ENCODE measurements around the gene USP50.
"Not testable (repeated sequence)": the region's sequence is repeated elsewhere in the genome, so short reads cannot be mapped to it uniquely, and the experiment has no call there.

Gene USP50

DNA sequence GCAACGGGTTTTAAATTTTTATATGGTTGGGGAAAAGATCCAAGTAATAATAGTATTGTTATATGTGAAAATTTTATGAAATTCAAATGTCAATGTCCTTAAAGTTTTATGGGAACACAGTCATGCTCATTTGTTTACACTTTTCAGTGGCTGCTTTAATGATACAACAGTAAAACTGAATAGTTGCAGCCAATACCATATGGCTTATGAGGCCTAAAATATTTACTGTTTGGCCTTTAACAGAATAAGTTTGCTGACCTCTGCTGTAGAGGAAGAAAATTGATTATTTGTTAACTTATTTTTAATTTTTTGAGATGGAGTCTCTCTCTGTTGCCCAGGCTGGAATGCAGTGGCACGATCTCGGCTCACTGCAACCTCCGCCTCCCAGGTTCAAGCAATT, 44.7 kb downstream of the USP50 start:
- DNase-seq = no peak

DNA sequence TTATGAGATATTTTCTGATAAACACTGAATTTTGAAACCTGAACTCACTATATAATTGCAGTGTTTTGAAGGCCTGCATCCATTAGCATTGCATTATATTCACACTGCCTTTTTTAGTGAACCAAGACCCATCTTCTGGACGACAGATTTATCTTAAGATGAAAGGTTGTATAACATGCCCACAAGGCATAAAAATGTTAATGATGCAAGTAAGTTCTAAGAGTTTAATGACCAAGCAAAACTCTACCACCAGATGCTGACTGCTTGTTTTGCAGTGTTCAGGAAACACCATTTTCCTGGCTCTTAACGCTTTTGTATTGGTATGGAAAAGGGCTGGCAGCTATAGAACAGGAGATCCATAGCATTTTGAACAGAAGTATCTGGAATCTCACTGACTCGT, 46.1 kb downstream of the USP50 start:
- no peak for DNase-seq

DNA sequence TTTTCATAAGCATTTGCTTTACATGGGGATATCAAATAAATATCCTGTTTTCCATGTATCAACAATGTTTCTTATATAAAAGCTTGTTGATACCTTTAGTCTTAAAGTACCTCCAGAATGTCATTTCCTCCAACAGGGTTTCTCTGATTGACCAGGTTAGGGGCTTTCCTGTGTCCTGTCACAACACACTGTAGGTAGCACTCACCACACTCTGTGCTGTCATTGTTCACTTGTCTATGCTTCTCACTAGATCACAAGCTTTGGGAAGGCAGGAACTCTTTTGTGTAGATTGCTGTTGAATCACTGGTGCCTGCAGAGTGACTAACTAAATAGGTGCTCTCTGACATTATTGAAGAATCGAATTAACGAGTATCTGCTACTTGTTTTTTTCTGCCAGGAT, 49.8 kb downstream of the USP50 start:
- no peak for DNase-seq

DNA sequence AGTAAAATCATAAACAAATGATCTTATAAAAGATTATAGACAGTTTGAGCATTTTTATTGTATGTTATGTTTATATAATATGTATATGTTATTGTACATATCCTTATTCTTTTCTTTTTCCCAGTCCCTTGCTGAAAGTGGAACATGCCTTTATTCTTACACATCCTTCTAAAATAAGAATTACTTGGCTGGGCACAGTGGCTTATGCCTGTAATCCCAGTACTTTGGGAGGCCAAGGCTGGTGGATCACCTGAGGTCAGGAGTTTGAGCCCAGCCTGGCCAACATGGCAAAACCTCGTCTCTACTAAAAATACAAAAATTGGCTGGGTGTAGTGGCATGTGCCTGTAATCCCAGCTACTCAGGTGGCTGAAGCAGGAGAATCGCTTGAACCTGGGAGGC, 51.9 kb downstream of the USP50 start:
- DNase-seq = not testable (repeated sequence)

DNA sequence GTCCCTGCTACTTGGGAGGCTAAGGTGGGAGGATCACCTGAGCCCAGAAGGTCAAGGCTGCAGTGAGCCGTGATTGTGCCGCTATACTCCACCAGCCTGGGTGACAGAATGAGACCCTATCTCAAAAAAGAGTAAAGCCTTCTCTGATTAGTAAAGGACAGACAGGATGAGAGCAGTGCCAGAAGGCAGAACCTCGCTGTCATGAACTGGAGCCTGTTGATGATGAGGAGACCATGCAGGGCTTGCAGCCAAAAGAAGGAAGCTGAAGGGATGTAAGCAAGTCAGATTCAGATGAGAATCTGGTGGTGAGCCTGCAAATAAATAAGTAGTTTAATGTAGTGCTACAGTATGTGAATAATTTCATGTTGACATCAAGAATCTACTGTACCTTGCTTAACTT, 52.8 kb downstream of the USP50 start:
- no peak for DNase-seq

DNA sequence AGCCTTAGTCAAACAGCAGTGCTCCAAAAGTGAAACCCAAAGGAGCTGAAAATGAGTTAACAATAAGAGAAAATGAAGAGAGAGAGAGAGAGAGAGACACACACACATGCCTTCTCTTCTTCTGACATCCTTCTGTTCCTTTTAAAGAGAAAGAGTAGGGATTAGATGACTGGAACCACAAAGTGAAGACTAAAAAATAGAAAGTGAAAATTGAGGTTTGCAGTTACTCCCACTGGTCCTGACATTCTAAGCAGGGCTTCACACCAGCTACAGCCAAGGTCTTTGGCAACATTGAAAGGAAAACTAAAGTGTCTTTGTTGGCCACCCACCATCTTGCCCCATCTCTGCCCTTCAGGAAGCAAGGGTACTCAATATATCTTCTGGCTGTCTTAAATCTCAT, 59.2 kb downstream of the USP50 start:
- DNase-seq = peak; percentile 82

DNA sequence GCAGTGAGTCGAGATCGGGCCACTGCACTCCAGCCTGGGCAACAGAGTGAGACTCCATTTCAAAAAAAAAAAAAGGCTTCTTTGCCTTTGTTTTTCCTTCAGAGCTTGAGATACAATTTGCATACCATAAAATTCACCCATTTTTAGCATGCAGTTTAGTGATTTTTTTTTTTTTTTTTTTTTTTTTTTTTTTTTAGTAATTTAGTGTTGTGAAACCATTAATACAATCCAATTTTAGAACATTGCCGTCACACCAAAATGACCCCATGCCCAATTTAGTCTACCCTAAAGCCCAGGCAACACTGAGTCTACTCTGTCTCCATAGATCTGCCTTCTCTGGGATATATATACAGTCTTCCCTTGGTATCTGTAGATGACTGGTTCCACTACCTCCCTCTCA, 61.1 kb downstream of the USP50 start:
- DNase-seq = no peak

DNA sequence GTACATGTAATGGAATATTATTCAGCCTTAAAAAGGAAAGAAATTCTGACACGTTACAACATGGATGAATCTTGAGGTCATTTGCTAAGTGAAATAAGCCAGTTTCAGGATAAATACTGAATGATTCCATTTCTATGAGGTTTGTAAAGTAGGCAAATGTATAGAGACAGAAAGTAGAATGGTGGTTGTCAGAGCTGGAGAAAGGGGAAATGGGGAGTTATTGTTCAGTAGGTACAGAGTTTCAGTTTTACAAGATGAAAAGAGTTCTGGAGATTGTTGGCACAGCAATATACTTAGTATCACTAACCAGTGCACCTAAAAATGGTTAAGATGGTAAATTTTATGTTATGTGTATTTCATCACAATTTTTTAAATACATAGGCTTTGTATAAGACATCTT, 61.7 kb downstream of the USP50 start:
- DNase-seq = peak; percentile 39

DNA sequence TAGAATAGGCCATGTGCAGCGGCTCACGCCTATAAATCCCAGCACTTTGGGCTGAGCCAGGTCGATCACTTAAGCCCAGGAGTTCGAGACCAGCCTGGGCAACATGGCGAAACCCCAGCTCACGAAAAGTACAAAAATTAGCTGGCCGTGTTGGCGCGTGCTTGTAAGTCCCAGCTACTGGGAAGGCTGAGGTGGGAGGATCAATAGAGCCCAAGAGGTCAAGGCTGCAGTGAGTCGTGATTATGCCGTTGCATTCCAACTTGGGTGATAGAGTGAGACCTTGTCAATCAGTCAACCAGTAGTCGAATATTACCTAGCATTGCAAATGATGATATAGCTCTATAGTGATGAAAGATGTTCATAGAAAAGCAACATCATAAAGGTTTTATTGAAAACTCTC, 70.3 kb downstream of the USP50 start:
- no peak for DNase-seq

DNA sequence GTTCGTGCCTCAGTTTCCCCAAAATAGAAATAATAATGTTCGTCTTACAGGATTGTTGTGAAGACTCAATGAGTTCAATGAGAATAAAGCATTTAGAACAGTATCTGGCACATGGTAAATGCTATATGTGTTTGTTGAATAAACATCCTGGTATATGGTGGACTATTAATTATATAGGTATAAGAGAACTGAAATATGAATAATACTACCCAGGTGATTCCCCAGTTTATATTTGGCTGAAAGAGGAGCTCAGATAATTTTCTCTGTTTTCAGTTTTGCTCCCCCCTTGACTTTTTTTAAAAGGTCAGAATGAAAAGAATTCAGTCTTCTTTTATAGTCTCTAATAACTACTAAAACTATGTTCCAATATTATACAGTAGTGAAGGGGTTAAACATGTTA, 75.4 kb downstream of the USP50 start:
- no peak for DNase-seq

DNA sequence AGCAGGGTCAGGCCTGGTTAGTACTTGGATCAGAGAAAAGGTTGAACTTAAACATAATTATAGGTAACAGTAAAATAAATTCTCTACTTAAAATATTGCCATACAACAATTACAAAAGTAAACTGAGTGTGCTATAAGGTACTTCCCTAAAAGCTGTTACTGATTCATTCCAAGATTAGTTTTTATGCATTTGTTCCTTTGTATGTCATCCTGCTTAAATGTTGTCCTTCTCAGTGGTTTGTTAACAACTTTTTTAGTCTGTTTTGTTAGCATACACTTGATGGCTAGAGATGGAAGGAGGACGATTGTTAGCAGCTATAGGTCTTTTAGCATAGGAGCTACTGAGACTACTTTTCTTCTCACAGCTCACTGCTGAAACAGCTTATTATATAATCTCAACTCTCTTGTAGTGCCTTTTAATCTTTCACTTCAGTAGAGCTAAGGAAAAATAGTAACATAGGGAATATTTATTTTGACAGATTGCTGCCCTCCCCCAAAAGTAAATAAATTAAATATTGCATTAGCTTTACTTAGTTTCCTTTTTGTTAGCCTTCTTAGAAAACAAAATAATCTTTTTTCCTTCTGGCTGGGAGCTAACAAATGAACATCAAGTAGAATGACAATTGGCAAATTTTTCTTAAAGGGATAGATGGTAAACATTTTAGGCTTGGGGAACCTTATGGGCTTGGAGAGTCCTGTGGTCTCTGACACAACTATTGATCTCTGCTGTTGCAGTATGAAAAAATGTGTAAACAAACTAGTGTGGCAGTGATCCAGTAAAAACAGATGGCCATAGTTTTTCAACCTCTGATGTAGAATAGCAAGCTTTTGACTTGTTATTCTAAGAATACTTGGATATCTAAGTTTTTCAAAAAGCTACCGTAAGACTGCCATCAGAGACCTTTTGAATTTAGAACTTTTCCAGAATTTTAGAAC, 82.8 kb downstream of the USP50 start:
- no peak for DNase-seq

DNA sequence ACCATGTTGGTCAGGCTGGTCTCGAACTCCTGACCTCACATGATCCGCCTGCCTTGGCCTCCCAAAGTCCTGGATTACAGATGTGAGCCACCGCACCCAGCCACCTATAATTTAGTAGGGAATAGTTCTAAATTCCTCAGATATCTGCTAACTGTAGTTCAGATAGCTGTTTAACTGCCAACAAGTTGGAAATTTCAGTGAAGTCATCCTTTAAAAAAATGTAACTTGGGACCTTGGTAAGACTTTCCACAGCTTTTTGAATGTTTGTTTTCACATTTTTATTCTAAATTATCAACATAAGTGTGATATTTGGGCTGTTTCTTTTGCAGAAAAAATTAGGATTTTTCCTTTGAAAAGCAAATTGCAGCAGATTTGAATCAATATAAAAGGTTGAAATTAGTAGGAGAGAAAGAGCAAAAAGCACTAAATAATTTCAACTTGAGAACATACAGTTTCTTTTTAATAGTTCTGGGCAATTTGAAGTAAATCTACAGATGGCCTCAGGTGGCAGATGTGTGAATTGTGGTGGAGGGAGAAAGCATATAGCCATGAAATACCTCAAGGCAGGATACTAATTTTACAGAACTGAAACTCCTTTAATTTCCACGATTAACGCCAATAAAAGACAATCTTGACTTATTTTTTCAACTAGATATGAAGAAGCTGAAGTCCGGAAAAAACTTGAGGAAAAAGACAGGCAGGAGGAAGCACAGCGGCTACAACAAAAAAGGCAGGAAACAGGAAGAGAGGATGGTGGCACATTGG, 87.9 kb downstream of the USP50 start:
- DNase-seq = no peak

DNA sequence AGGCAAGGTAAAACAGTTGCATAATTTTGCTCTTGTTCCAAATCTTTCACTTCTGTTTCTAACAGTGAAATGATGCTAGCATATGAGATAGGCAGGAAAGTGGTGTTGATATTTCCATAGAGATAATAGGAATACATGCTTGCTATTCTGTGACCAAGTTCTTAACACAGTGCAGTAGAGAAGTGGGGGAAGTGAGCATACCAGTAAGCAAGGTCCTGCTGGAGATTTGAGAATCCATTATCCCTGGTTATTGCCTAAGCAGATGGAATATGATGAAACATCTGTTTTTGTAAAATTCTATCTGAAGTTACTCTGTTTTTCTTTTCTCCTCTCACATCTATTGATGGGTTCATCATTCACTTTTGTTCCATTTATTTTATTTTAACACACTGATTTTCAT, 93.5 kb downstream of the USP50 start:
- peak; percentile 7 for DNase-seq
